ENCODE data around the gene KDM3B.

The KDM3B gene

GRCh38 chr5:138351056-138351455 is 1.4 kb upstream of the KDM3B start:
- Histone ChIP-seq H3K79me2 (ENCODE audit: insufficient read depth, low read length) (peaks cover 34% of the 10 kb centered on the region), H3K4me2 (ENCODE audit: low read depth, low read length, poor library complexity, severe bottlenecking) (no peak overlapping the region), H3F3A (ENCODE audit: low read depth) (no peaks in the 10 kb centered on the region), H2AFZ (ENCODE audit: low read length) (no peak overlapping the region), H3K9me2 (replicated peaks; ENCODE audit: low read depth, low read length) (no peaks in the 10 kb centered on the region), H3K4me1 (ENCODE audit: insufficient read depth, low read length, poor library complexity, severe bottlenecking) (peaks cover 27% of the 10 kb centered on the region), H3K27me3 (ENCODE audit: insufficient read depth, low read length, poor library complexity, severe bottlenecking) (no peaks in the 10 kb centered on the region), H3K9ac (ENCODE audit: low read depth, low read length, poor library complexity, severe bottlenecking) (no peak overlapping the region), H3K4me3 (ENCODE audit: low read length, poor library complexity, severe bottlenecking) (no peak overlapping the region), H3K36me3 (ENCODE audit: insufficient read depth, low read length) (peaks cover 18% of the 10 kb centered on the region; the same call in 1 of the 2 replicates), H4K20me1 (ENCODE audit: insufficient read depth, low read length, poor library complexity, severe bottlenecking) (peaks cover 31% of the 10 kb centered on the region), H3K9me3 (ENCODE audit: insufficient read depth, low read depth, low read length) (no peaks in the 10 kb centered on the region)
- TF ChIP-seq EZH2phosphoT487 (IDR thresholded peaks at IDR 0.05; ENCODE audit: borderline replicate concordance) (no peak), CTCF (conservative IDR thresholded peaks at IDR 0.05; ENCODE audit: low read length) (no peak)

GRCh38 chr5:138351517-138351916 is 968 bp upstream of the KDM3B start:
- Histone ChIP-seq H3K27me3 (ENCODE audit: insufficient read depth, low read length, poor library complexity, severe bottlenecking) (no peaks in the 10 kb centered on the region), H3F3A (ENCODE audit: low read depth) (no peaks in the 10 kb centered on the region), H3K9me3 (ENCODE audit: insufficient read depth, low read depth, low read length) (no peaks in the 10 kb centered on the region), H3K9me2 (replicated peaks; ENCODE audit: low read depth, low read length) (no peaks in the 10 kb centered on the region), H3K4me2 (ENCODE audit: low read depth, low read length, poor library complexity, severe bottlenecking) (no peak overlapping the region), H3K79me2 (ENCODE audit: insufficient read depth, low read length) (peaks cover 39% of the 10 kb centered on the region), H3K4me3 (ENCODE audit: low read length, poor library complexity, severe bottlenecking) (no peak overlapping the region), H3K9ac (ENCODE audit: low read depth, low read length, poor library complexity, severe bottlenecking) (no peak overlapping the region), H4K20me1 (ENCODE audit: insufficient read depth, low read length, poor library complexity, severe bottlenecking) (peaks cover 35% of the 10 kb centered on the region), H3K4me1 (ENCODE audit: insufficient read depth, low read length, poor library complexity, severe bottlenecking) (peaks cover 31% of the 10 kb centered on the region), H2AFZ (ENCODE audit: low read length) (no peak overlapping the region), H3K36me3 (ENCODE audit: insufficient read depth, low read length) (peaks cover 17% of the 10 kb centered on the region; the same call in 1 of the 2 replicates)
- TF ChIP-seq CTCF (conservative IDR thresholded peaks at IDR 0.05; ENCODE audit: low read length) (no peak), EZH2phosphoT487 (IDR thresholded peaks at IDR 0.05; ENCODE audit: borderline replicate concordance) (no peak)

GRCh38 chr5:138352722-138353559 is 456 bp downstream of the KDM3B start:
- Histone ChIP-seq H3K9me3 (ENCODE audit: insufficient read depth, low read depth, low read length) (no peaks in the 10 kb centered on the region), H4K20me1 (ENCODE audit: insufficient read depth, low read length, poor library complexity, severe bottlenecking) (peaks cover 39% of the 10 kb centered on the region), H3K4me1 (ENCODE audit: insufficient read depth, low read length, poor library complexity, severe bottlenecking) (peaks cover 32% of the 10 kb centered on the region), H3K9ac (ENCODE audit: low read depth, low read length, poor library complexity, severe bottlenecking) (peak overlapping the region; percentile 97), H3F3A (ENCODE audit: low read depth) (no peaks in the 10 kb centered on the region), H3K36me3 (ENCODE audit: insufficient read depth, low read length) (peaks cover 4% of the 10 kb centered on the region; the same call in 1 of the 2 replicates), H3K4me3 (ENCODE audit: low read length, poor library complexity, severe bottlenecking) (peak overlapping the region; percentile 98), H3K27me3 (ENCODE audit: insufficient read depth, low read length, poor library complexity, severe bottlenecking) (no peaks in the 10 kb centered on the region), H3K9me2 (replicated peaks; ENCODE audit: low read depth, low read length) (no peaks in the 10 kb centered on the region), H3K79me2 (ENCODE audit: insufficient read depth, low read length) (peaks cover 52% of the 10 kb centered on the region), H3K4me2 (ENCODE audit: low read depth, low read length, poor library complexity, severe bottlenecking) (peak overlapping the region; percentile 91), H2AFZ (ENCODE audit: low read length) (peak overlapping the region; percentile 83)
- TF ChIP-seq EZH2phosphoT487 (IDR thresholded peaks at IDR 0.05; ENCODE audit: borderline replicate concordance) = no peak
- peak; percentile 37; the same call in 1 of the 2 replicates for TF ChIP-seq CTCF (conservative IDR thresholded peaks at IDR 0.05; ENCODE audit: low read length)
